IMR-90 (cell line): ENCODE measurements around the gene MTMR6. TPM values are rescaled to one million over a fixed set of nuclear protein-coding genes. Genes with fewer than 3 reads are reported as not detected.

Experiments
- ATAC-seq: fragments of 200-7000 bp; cut with Tn5 transposase; 2 replicates; pipeline ENCODE4 v1.9.1; 2020; ENCODE audit warnings: low read depth, mild to moderate bottlenecking, moderate library complexity
- BruUV-seq: library from RNA; stranded (reverse); fragments of 400-500 nt; replicated peaks from 2 replicates; lab custom pipeline; 2021; lab: Mats Ljungman, UMichigan
- CTCF ChIA-PET: fragments of 300-600 bp; formaldehyde crosslinking; extraction: SDS; loops from one replicate; lab custom pipeline; 2021; ENCODE audit warnings: antibody characterized with exemption; lab: Yijun Ruan, JAX
- POLR2A ChIA-PET: fragments of 300-600 bp; sonication (Branson Sonifier 250); formaldehyde crosslinking; loops from one replicate; lab custom pipeline; 2022; ENCODE audit warnings: antibody characterized with exemption; ENCODE audit not compliant: unreplicated experiment; lab: Charles Lee
- DNase-seq: peaks from one replicate; pipeline ENCODE4 v3.0.0; 2013
- H2AFZ ChIP-seq: replicated peaks from 2 replicates; pipeline ENCODE3; 2013; ENCODE audit warnings: low read length, mild to moderate bottlenecking; ENCODE audit not compliant: poor library complexity
- H2AK5ac ChIP-seq: 2 replicates; pipeline ENCODE4 v1.6.1; 2013; ENCODE audit warnings: low read depth, low read length, inconsistent platforms
- H2AK9ac ChIP-seq: replicated peaks from 2 replicates; pipeline ENCODE3; 2013; ENCODE audit warnings: mild to moderate bottlenecking, low read depth, low read length, moderate library complexity; ENCODE audit not compliant: poor library complexity
- H2BK120ac ChIP-seq: 2 replicates; pipeline ENCODE4 v1.6.1; 2013; ENCODE audit warnings: low read depth, low read length, inconsistent platforms
- H2BK15ac ChIP-seq: 3 replicates; pipeline ENCODE4 v1.6.1; 2013; ENCODE audit warnings: low read depth, low read length, inconsistent platforms
- H2BK20ac ChIP-seq: 2 replicates; pipeline ENCODE4 v1.6.1; 2013; ENCODE audit warnings: low read depth, mild to moderate bottlenecking, inconsistent platforms, low read length, moderate library complexity
- H2BK5ac ChIP-seq: 2 replicates; pipeline ENCODE4 v1.6.1; 2013; ENCODE audit warnings: mild to moderate bottlenecking, low read depth, low read length, inconsistent platforms; ENCODE audit not compliant: poor library complexity, severe bottlenecking
- H3K14ac ChIP-seq: replicated peaks from 2 replicates; pipeline ENCODE4 v1.6.1; 2013; ENCODE audit warnings: low read depth, low read length, inconsistent platforms
- H3K18ac ChIP-seq: 2 replicates; pipeline ENCODE4 v1.6.1; 2013; ENCODE audit warnings: low read depth, low read length, control low read depth
- H3K23ac ChIP-seq: 2 replicates; pipeline ENCODE4 v1.6.1; 2013; ENCODE audit warnings: low read depth, low read length, inconsistent platforms
- H3K27ac ChIP-seq: 2 replicates; pipeline ENCODE4 v1.5.1; 2013; ENCODE audit warnings: mild to moderate bottlenecking, control low read depth, low read length; ENCODE audit not compliant: insufficient read depth
- H3K27me3 ChIP-seq: 2 replicates; pipeline ENCODE4 v1.6.1; 2013; ENCODE audit warnings: low read length; ENCODE audit not compliant: control insufficient read depth, insufficient read depth
- H3K36me3 ChIP-seq: 2 replicates; pipeline ENCODE4 v1.6.1; 2013; ENCODE audit warnings: low read length, mixed read lengths; ENCODE audit not compliant: control insufficient read depth, insufficient read depth
- H3K4ac ChIP-seq: 2 replicates; pipeline ENCODE4 v1.6.1; 2013; ENCODE audit warnings: low read depth, low read length, inconsistent platforms
- H3K4me1 ChIP-seq: 2 replicates; pipeline ENCODE4 v1.6.1; 2013; ENCODE audit warnings: low read length, mixed read lengths; ENCODE audit not compliant: control insufficient read depth, insufficient read depth
- H3K4me2 ChIP-seq: 2 replicates; pipeline ENCODE4 v1.6.1; 2013; ENCODE audit warnings: low read depth, mild to moderate bottlenecking, control low read depth, low read length, moderate library complexity
- H3K4me3 ChIP-seq: 2 replicates; pipeline ENCODE4 v1.5.1; 2013; ENCODE audit warnings: low read depth, mild to moderate bottlenecking, control low read depth, low read length, moderate library complexity; ENCODE audit not compliant: insufficient read depth
- H3K56ac ChIP-seq: 2 replicates; pipeline ENCODE4 v1.6.1; 2013; ENCODE audit warnings: low read length, inconsistent platforms; ENCODE audit not compliant: insufficient read depth; ENCODE audit errors: extremely low read depth
- H3K79me1 ChIP-seq, 2 experiments: 2 replicates each; pipeline ENCODE4 v1.6.1; 2013; ENCODE audit warnings: low read length in 2 of 2, inconsistent platforms in 1 of 2, low read depth in 1 of 2
- H3K9ac ChIP-seq: 2 replicates; pipeline ENCODE4 v1.6.1; 2013; ENCODE audit warnings: low read depth, low read length, control low read depth
- H3K9me1 ChIP-seq: 2 replicates; pipeline ENCODE4 v1.6.1; 2013; ENCODE audit warnings: low read length, inconsistent platforms; ENCODE audit not compliant: insufficient read depth
- H3K9me3 ChIP-seq: 2 replicates; pipeline ENCODE4 v1.6.1; 2013; ENCODE audit warnings: low read length; ENCODE audit not compliant: control insufficient read depth, insufficient read depth
- H4K20me1 ChIP-seq: 2 replicates; pipeline ENCODE4 v1.6.1; 2013; ENCODE audit warnings: low read length, inconsistent platforms; ENCODE audit not compliant: insufficient read depth
- H4K5ac ChIP-seq: 2 replicates; pipeline ENCODE4 v1.6.1; 2013; ENCODE audit warnings: mild to moderate bottlenecking, low read depth, low read length, control low read depth
- H4K8ac ChIP-seq, 2 experiments: 2 replicates each; pipeline ENCODE4 v1.6.1; 2013; ENCODE audit warnings: low read depth in 2 of 2, low read length in 2 of 2, control low read depth in 1 of 2, inconsistent platforms in 1 of 2
- H4K91ac ChIP-seq: 2 replicates; pipeline ENCODE4 v1.6.1; 2013; ENCODE audit warnings: low read depth, low read length, inconsistent platforms; ENCODE audit not compliant: insufficient read depth
- CEBPB ChIP-seq: IDR thresholded peaks from 2 replicates; pipeline ENCODE4 v1.6.1; 2012; ENCODE audit warnings: low read depth, low read length, improper control_type of control experiment
- CHD1 ChIP-seq: IDR thresholded peaks from 2 replicates; pipeline ENCODE4 v1.6.1; 2012; ENCODE audit warnings: low read depth, low read length, improper control_type of control experiment
- MAZ ChIP-seq: IDR thresholded peaks from 2 replicates; pipeline ENCODE4 v1.6.1; 2012; ENCODE audit warnings: low read depth, mild to moderate bottlenecking, low read length, improper control_type of control experiment, moderate library complexity, borderline replicate concordance
- POLR2A ChIP-seq: IDR thresholded peaks from 2 replicates; pipeline ENCODE4 v1.6.1; 2012; ENCODE audit warnings: mild to moderate bottlenecking, low read depth, low read length
- RFX5 ChIP-seq: IDR thresholded peaks from 2 replicates; pipeline ENCODE4 v1.8.0; 2012; ENCODE audit warnings: low read depth, mild to moderate bottlenecking, low read length, moderate library complexity
- SMC3 ChIP-seq: fragments of 150-350 bp; IDR thresholded peaks from 2 replicates; pipeline ENCODE4 v1.6.1; 2016; ENCODE audit warnings: low read depth, mild to moderate bottlenecking, antibody characterized with exemption, low read length, moderate library complexity
- USF2 ChIP-seq: fragments of 150-350 bp; IDR thresholded peaks from 2 replicates; pipeline ENCODE4 v1.6.1; 2017; ENCODE audit warnings: mild to moderate bottlenecking, antibody characterized with exemption, low read length, low read depth
- WGBS, 2 experiments: methylation state at CpG; one replicate each; pipeline versions ENCODE4 v1.1.5 to v1.1.7; 2013; ENCODE audit warnings: missing lambda C conversion rate in 2 of 2; ENCODE audit not compliant: insufficient read length in 1 of 2; ENCODE audit errors: extremely low coverage in 2 of 2; 5-methylcytosine and 5-hydroxymethylcytosine counted together
- dilution Hi-C: fragments of 300-500 bp; cut with HindIII; formaldehyde crosslinking; loops from one replicate; pipeline ENCODE4 v1.14.3; 2018; ENCODE audit warnings: low sequenced_read_pairs; ENCODE audit not compliant: unreplicated experiment
- in situ Hi-C: fragments of 300-500 bp; cut with MboI; formaldehyde crosslinking; loops from 3 replicates; pipeline ENCODE4 v1.14.3; 2019; ENCODE audit warnings: low sequenced_read_pairs, inconsistent platforms, mixed read lengths
- intact Hi-C: fragments of 100-400 bp; cut with micrococcal nuclease; formaldehyde crosslinking; loops from 2 replicates; pipeline ENCODE4 v1.10.0; 2022
- polyA plus RNA-seq, 3 experiments: library from polyadenylated mRNA; depleted of rRNA; stranded (reverse); fragments of >200 nt; gene quantifications; 2 replicates each; pipeline ENCODE4 v1.2.3, GENCODE V29; 2012; ENCODE audit warnings: low replicate concordance in 1 of 3
- total RNA-seq: library from RNA; depleted of rRNA; stranded (reverse); fragments of >200 nt; gene quantifications from 2 replicates; pipeline ENCODE4 v1.2.3, GENCODE V29; 2012

MTMR6 gene
- total and polyA plus RNA-seq, 2 of the 4 experiments (the other 2 are of a cell fraction): 9.4 to 21.7 TPM

- Histone ChIP-seq H2BK15ac (no peak overlapping the region), H3K9me1 (no peaks in the 10 kb centered on the region), H3K4me2 (no peak overlapping the region), H3K14ac (no peak overlapping the region), H3K79me1 (no peaks in the 10 kb centered on the region), H3K18ac (no peak overlapping the region), H3K9me3 (no peaks in the 10 kb centered on the region), H3K4ac (no peak overlapping the region), H3K23ac (no peak overlapping the region), H3K9ac (no peak overlapping the region), H3K4me1 (no peaks in the 10 kb centered on the region), H4K8ac (no peak overlapping the region), H3K4me3 (no peak overlapping the region), H2BK5ac (no peak overlapping the region), H4K91ac (no peak overlapping the region), H2AK9ac (no peak overlapping the region), H3K27ac (no peak overlapping the region), H2BK120ac (no peak overlapping the region), H2AFZ (no peak overlapping the region), H3K36me3 (no peaks in the 10 kb centered on the region), H3K27me3 (peaks cover 4% of the 10 kb centered on the region), H3K56ac (no peak overlapping the region), H4K5ac (no peak overlapping the region), H2BK20ac (no peak overlapping the region), H4K20me1 (no peaks in the 10 kb centered on the region), H2AK5ac (no peak overlapping the region)
- no TSS peak for BruUV-seq
- intact Hi-C loops: no loop called here
- ATAC-seq: no peak
- POLR2A ChIA-PET: no interaction called here
- in situ Hi-C loops: no loop called here
- peak; percentile 34; the same call in 1 of the 2 replicates for TF ChIP-seq CEBPB
- no peak for TF ChIP-seq SMC3
- TF ChIP-seq RFX5: no peak
- TF ChIP-seq USF2: no peak
- TF ChIP-seq POLR2A: no peak
- TF ChIP-seq CHD1: no peak
- TF ChIP-seq MAZ: no peak
- DNase-seq: peak; percentile 8
- WGBS, 2 experiments: no CpG with 5 or more reads among the region's 4 CpGs
- dilution Hi-C loops: no loop called here
- CTCF ChIA-PET: no interaction called here
Observed at GRCh38 chr13:25200783-25201182, 86.5 kb downstream of the MTMR6 start.
